ENCODE results near the gene RHBDF1. TPM values are rescaled to one million over a fixed set of nuclear protein-coding genes. Genes with fewer than 3 reads are reported as not detected.

The RHBDF1 gene
- total and polyA plus RNA-seq, 9 of the 15 experiments (the other 6 are each of a cell fraction or from before 2014, with no cell fraction given): 1.0 to 8.2 (median 4.2) TPM

GRCh38 chr16:53346-54236 lies 18.8 kb downstream of the RHBDF1 start, which contains the start of the genes POLR3K and SNRNP25 (continued):
- TF ChIP-seq TEAD4 (IDR thresholded peaks at IDR 0.05; ENCODE audit: low read length) (no peak), TEAD4 (CRISPR knock-in tag; IDR thresholded peaks at IDR 0.05; ENCODE audit: borderline replicate concordance) (0 out of 2 replicates have a peak, but pooled peaks have one; percentile 84), FOSL1 (tag; conservative IDR thresholded peaks at IDR 0.05) (no peak), ZBTB8A (IDR thresholded peaks at IDR 0.05; ENCODE audit: partially characterized antibody) (no peak), MYC (IDR thresholded peaks at IDR 0.05; ENCODE audit: low read depth, low read length) (peak; percentile 62; the same call in 1 of the 2 replicates), MYC (CRISPR knock-in tag; IDR thresholded peaks at IDR 0.05; ENCODE audit: borderline replicate concordance, low read depth) (peak; percentile 72; the same call in 1 of the 2 replicates), ZBTB2 (IDR thresholded peaks at IDR 0.05) (0 out of 2 replicates have a peak, but pooled peaks have one; percentile 16), SMARCC2 (IDR thresholded peaks at IDR 0.05; ENCODE audit: low read depth) (no peak), SIN3B (IDR thresholded peaks at IDR 0.05; ENCODE audit: low read depth) (peak; percentile 41; the same call in 1 of the 2 replicates), CTCF (IDR thresholded peaks at IDR 0.05 in 2 of 3, conservative IDR thresholded peaks at IDR 0.05 in 1 of 3; ENCODE audit: insufficient read depth in 2 of 3, low read depth in 1 of 3, low read length in 3 of 3) (0 out of 6 replicates have a peak, but pooled peaks of 1 of the 3 experiments have one; percentile 6), MAZ (CRISPR knock-in tag; conservative IDR thresholded peaks at IDR 0.05 in 1 of 2, IDR thresholded peaks at IDR 0.05 in 1 of 2) (peak; percentile 5 to 61; a peak in 3 of 4 replicates), NKRF (IDR thresholded peaks at IDR 0.05; ENCODE audit: borderline replicate concordance) (peak; percentile 85), NFIC (IDR thresholded peaks at IDR 0.05) (peak; percentile 52; the same call in 1 of the 2 replicates), ZMIZ1 (IDR thresholded peaks at IDR 0.05; ENCODE audit: low read depth in 2 of 2, low read length in 2 of 2) (peak in 1 of 2 experiments; percentile 32; a peak in 1 of 4 replicates)
